Adrenal gland (tissue), 5 donors: ENCODE data around the gene STAT1.

ENCODE experiments used
- POLR2A ChIP-seq, 2 donors: fragments of 450-650 bp; IDR thresholded peaks; one replicate each; pipeline ENCODE4 v1.6.1; 2017; ENCODE audit warnings: antibody characterized with exemption in 2 of 2, mild to moderate bottlenecking in 2 of 2, moderate library complexity in 1 of 2
- TF ChIP-seq, protein P1 (sequence below), 6 experiments: fragments of 450-650 bp in 4 of 6; fragments of 200-600 bp in 2 of 6; sonication (generic) in 1 of 6; IDR thresholded peaks; 1 replicate in 5 of 6; 2 replicates in 1 of 6; pipeline versions ENCODE4 v1.5.1 to v1.8.0; 2016 to 2021; ENCODE audit warnings: antibody characterized with exemption in 6 of 6, mild to moderate bottlenecking in 2 of 6, moderate library complexity in 1 of 6
- donor health status: DM: no; HTN: no; CAD: no.

DNA sequence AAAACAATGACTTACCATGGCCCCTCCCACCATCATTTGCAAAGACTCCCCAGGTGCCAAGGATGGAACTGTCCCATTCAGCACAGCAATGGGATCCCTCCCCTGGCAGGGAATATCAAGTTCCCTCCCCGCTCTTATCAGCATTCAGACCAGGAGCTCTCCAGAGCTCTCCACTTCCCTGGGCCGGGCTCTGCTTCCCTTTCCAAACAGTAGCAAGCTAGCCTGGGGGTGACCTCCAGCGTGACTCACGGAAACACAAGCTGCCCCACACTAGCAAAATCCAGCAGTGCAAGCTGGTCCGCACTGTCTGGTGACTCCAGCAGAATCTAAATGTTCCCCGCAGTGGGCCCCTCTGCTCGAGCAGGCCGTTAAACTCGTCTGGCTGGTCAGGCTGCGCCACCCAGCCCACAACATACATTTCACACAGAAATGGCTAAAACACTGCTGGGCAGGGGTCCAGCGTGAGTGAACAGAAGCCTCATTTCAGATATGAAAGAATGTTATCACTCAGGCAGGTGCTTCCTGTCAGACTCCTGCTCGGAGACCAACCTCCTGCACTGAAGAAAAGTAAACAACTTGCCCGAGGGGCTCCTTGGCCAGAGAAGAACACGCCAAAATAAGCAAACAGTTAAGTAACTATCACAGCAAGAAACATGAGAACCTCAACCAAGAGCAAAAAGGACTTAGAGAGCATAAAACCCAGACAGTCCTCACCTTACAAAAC, 33.9 kb downstream of the STAT1 start:
- no peak for TF ChIP-seq POLR2A (IDR thresholded peaks at IDR 0.05)
- TF ChIP-seq, protein P1, sequence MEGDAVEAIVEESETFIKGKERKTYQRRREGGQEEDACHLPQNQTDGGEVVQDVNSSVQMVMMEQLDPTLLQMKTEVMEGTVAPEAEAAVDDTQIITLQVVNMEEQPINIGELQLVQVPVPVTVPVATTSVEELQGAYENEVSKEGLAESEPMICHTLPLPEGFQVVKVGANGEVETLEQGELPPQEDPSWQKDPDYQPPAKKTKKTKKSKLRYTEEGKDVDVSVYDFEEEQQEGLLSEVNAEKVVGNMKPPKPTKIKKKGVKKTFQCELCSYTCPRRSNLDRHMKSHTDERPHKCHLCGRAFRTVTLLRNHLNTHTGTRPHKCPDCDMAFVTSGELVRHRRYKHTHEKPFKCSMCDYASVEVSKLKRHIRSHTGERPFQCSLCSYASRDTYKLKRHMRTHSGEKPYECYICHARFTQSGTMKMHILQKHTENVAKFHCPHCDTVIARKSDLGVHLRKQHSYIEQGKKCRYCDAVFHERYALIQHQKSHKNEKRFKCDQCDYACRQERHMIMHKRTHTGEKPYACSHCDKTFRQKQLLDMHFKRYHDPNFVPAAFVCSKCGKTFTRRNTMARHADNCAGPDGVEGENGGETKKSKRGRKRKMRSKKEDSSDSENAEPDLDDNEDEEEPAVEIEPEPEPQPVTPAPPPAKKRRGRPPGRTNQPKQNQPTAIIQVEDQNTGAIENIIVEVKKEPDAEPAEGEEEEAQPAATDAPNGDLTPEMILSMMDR (IDR thresholded peaks at IDR 0.05): no peak
